Activated gamma-delta T cell treated with Interleukin-2 at 50 U/mL for 16 hours (primary cell): ENCODE measurements around the gene CDC37.

ENCODE experiments used
- DNase-seq: peaks from one replicate; pipeline ENCODE4 v3.0.0-alpha.2; 2020

Gene CDC37

GRCh38 chr19:10352764-10353671 is 50.3 kb downstream of the CDC37 start:
- no peak for DNase-seq

GRCh38 chr19:10346509-10346908 is 56.8 kb downstream of the CDC37 start:
- DNase-seq = no peak

GRCh38 chr19:10344780-10345179 is 58.6 kb downstream of the CDC37 start:
- no peak for DNase-seq

- no peak for DNase-seq
Measured at GRCh38 chr19:10343495-10343894, 59.8 kb downstream of the CDC37 start.
